MG63 (cell line): Measurements from ENCODE around the gene WFDC2. TPM values are rescaled to one million over a fixed set of nuclear protein-coding genes. Genes with fewer than 3 reads are reported as not detected.

Experiments used
- DNase-seq: peaks from one replicate; pipeline ENCODE4 v3.0.0-alpha.2; 2020
- H3K27me3 ChIP-seq: fragments of 250-450 bp; sonication (Bioruptor Pico); 2 replicates; pipeline ENCODE4 v1.5.1; 2020; ENCODE audit warnings: mild to moderate bottlenecking, moderate library complexity
- H3K36me3 ChIP-seq: fragments of 250-450 bp; sonication (Bioruptor Pico); 2 replicates; pipeline ENCODE4 v1.5.1; 2020; ENCODE audit warnings: mild to moderate bottlenecking, moderate library complexity
- H3K4me3 ChIP-seq: fragments of 250-450 bp; sonication (Bioruptor Pico); 2 replicates; pipeline ENCODE4 v1.5.1; 2020; ENCODE audit warnings: mild to moderate bottlenecking, moderate library complexity
- H3K9me3 ChIP-seq: fragments of 250-450 bp; sonication (Bioruptor Pico); 2 replicates; pipeline ENCODE4 v1.5.1; 2020; ENCODE audit warnings: mild to moderate bottlenecking, moderate library complexity
- total RNA-seq: library from RNA; depleted of rRNA; stranded (reverse); fragments of >200 nt; shearing (Covaris generic); gene quantifications from 2 replicates; pipeline ENCODE4 v1.2.3, GENCODE V29; 2014; ENCODE audit warnings: low replicate concordance; rRNA removed

The WFDC2 gene
- total RNA-seq, 1 experiment from 2014 or later = not detected

GRCh38 chr20:45508068-45508886, 38.7 kb downstream of the WFDC2 start:
- peaks cover 31% of the 10 kb centered on the region for H3K27me3 ChIP-seq
- no peaks in the 10 kb centered on the region for H3K36me3 ChIP-seq
- DNase-seq = no peak
- no peaks in the 10 kb centered on the region for H3K9me3 ChIP-seq
- no peak overlapping the region for H3K4me3 ChIP-seq

GRCh38 chr20:45509091-45509490, 39.5 kb downstream of the WFDC2 start:
- Histone ChIP-seq H3K27me3 (peaks cover 37% of the 10 kb centered on the region), H3K4me3 (no peak overlapping the region), H3K36me3 (no peaks in the 10 kb centered on the region), H3K9me3 (no peaks in the 10 kb centered on the region)
- no peak for DNase-seq

- Histone ChIP-seq H3K9me3 (no peaks in the 10 kb centered on the region), H3K27me3 (peaks cover 30% of the 10 kb centered on the region), H3K36me3 (no peaks in the 10 kb centered on the region), H3K4me3 (no peak overlapping the region)
- DNase-seq = no peak
Measured at GRCh38 chr20:45510242-45510862, 40.8 kb downstream of the WFDC2 start.

GRCh38 chr20:45515147-45515913, 45.8 kb downstream of the WFDC2 start, which contains the start of gene SPINT3:
TSS of gene SPINT3 (minus strand) at chr20:45515622. CDS start at chr20:45515608, 14 bp downstream.
- peaks cover 27% of the 10 kb centered on the region for H3K27me3 ChIP-seq
- no peak for DNase-seq
- no peak within 1 kb of the TSS for H3K4me3 ChIP-seq

GRCh38 chr20:45518282-45518681, 48.7 kb downstream of the WFDC2 start:
- peaks cover 24% of the 10 kb centered on the region for H3K27me3 ChIP-seq
- no peaks in the 10 kb centered on the region for H3K36me3 ChIP-seq
- no peak for DNase-seq
- H3K9me3 ChIP-seq = no peaks in the 10 kb centered on the region
- H3K4me3 ChIP-seq = no peak overlapping the region

More at GRCh38 chr20:45515147-45515913, 45.8 kb downstream of the WFDC2 start, which contains the start of gene SPINT3:
- no peaks in the 10 kb centered on the region for H3K36me3 ChIP-seq
- H3K9me3 ChIP-seq = no peaks in the 10 kb centered on the region

- Histone ChIP-seq H3K36me3 (no peaks in the 10 kb centered on the region), H3K4me3 (no peak overlapping the region), H3K27me3 (peaks cover 49% of the 10 kb centered on the region), H3K9me3 (no peaks in the 10 kb centered on the region)
- DNase-seq = no peak
Measured at GRCh38 chr20:45523821-45524220, 54.3 kb downstream of the WFDC2 start.

- Histone ChIP-seq H3K9me3 (no peaks in the 10 kb centered on the region), H3K36me3 (no peaks in the 10 kb centered on the region), H3K27me3 (peaks cover 51% of the 10 kb centered on the region), H3K4me3 (no peak overlapping the region)
- DNase-seq = no peak
Measured at GRCh38 chr20:45527294-45527693, 57.7 kb downstream of the WFDC2 start.

Other genes with a start within 250 kb of the WFDC2 start
- gene SEMG2, start 248.4 kb upstream of the WFDC2 start, total RNA-seq = not detected in 2 replicates
- 25.7 and 52.2 TPM in 2 replicates for gene SLPI, start 215.2 kb upstream of the WFDC2 start, total RNA-seq
- not detected in 2 replicates for gene RBPJL, start 162.9 kb upstream of the WFDC2 start, total RNA-seq
- gene MATN4, start 161.5 kb upstream of the WFDC2 start, total RNA-seq = not detected in 2 replicates
- gene SDC4, start 121.3 kb upstream of the WFDC2 start, total RNA-seq = 204 and 214 TPM in 2 replicates
- 24.5 and 32.3 TPM in 2 replicates for gene SYS1, start 106.6 kb upstream of the WFDC2 start, total RNA-seq
- not detected in 2 replicates for gene TP53TG5, start 91.4 kb upstream of the WFDC2 start, total RNA-seq
- gene DBNDD2, start 61.5 kb upstream of the WFDC2 start, total RNA-seq = 17.6 and 25.0 TPM in 2 replicates
- 35.6 and 66.5 TPM in 2 replicates for gene PIGT, start 53.6 kb upstream of the WFDC2 start, total RNA-seq
- gene SPINT3, start 45.9 kb downstream of the WFDC2 start, total RNA-seq = not detected in 2 replicates
- gene WFDC6, start 69.7 kb downstream of the WFDC2 start, total RNA-seq = not detected in 2 replicates
- not detected in 2 replicates for gene EPPIN, start 77.6 kb downstream of the WFDC2 start, total RNA-seq
- not detected in 2 replicates for gene WFDC8, start 109.5 kb downstream of the WFDC2 start, total RNA-seq
- not detected in 2 replicates for gene WFDC10A, start 160.0 kb downstream of the WFDC2 start, total RNA-seq
- gene WFDC9, start 161.5 kb downstream of the WFDC2 start, total RNA-seq = not detected in 2 replicates
- not detected in 2 replicates for gene WFDC11, start 200.5 kb downstream of the WFDC2 start, total RNA-seq
- gene WFDC13, start 232.3 kb downstream of the WFDC2 start, total RNA-seq = not detected in 2 replicates
- not detected in 2 replicates for gene WFDC10B, start 235.3 kb downstream of the WFDC2 start, total RNA-seq